EL (cell line): ENCODE measurements around the gene IL17REL.

Experiments
- DNase-seq: peaks from one replicate; pipeline ENCODE4 v3.0.0-alpha.2; 2016

The IL17REL gene

DNA sequence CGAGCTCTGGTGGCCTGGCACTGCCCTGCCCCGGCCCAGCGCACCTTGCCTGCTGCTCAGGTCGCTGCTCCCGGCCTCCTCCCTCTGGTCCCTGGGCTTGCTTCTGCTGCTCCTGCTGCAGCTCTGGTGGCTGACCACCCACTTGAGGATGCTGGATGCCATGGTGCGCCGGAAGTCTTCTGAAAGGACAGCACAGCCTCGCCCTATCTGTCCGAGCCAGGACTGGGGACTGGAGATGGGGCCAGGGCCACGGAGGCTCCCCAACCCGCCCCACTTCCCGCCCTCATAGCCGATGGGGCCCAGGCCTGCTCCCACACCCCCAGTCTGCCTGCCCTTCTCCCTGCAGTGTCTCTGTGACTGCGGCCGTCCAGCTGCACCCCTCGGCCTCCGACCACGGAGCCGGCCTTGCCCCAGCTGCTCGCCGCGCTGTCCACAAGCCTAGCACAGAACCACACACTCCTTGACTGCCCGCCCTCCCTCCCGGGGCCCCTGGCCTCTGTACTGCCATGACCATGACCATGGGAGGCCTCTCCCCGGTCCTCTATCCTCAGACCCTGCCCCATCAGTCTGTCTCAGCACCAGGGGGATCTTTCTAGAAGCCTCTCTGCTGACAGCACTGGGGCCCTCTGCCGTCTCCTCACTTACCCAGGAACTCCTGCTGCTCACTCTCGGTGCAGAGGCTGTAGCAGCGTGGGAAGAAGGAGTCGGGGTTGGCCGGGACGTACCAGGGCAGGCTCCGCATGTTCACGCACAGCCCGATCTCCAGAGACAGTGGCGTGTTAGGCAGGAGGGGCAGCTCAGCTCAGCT lies 32.9 kb upstream of the IL17REL start:
- no peak for DNase-seq

DNA sequence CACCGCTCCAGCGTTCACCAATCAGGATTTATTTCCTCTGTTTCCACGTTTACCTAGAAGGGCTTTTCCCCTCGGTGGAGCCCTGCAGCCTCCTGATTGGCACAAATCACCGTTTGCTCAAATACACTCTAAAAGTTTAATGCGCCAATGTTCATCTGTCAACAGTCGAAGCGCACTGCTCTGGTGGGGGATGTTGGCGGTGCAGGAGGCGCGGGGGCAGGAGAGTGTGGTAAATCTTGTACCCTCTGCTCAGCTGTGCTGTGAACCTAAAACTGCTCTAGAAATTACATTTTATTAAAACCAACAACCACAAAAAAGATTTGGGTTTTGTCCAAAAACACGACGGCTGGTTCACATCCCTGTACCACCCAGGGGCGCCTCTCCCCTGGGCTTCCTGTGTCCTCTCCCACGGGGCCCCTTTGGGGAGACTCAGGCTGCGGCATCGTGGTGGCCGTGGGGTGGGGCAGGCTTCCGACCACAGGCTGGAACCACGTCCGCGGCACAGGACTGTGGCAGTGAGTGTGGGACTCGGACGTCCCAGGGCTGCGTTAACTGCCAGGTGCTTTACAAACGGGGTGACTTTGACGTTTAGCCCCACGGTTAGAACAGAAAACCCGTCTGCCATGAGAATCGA lies 32.0 kb upstream of the IL17REL start:
- DNase-seq = no peak

DNA sequence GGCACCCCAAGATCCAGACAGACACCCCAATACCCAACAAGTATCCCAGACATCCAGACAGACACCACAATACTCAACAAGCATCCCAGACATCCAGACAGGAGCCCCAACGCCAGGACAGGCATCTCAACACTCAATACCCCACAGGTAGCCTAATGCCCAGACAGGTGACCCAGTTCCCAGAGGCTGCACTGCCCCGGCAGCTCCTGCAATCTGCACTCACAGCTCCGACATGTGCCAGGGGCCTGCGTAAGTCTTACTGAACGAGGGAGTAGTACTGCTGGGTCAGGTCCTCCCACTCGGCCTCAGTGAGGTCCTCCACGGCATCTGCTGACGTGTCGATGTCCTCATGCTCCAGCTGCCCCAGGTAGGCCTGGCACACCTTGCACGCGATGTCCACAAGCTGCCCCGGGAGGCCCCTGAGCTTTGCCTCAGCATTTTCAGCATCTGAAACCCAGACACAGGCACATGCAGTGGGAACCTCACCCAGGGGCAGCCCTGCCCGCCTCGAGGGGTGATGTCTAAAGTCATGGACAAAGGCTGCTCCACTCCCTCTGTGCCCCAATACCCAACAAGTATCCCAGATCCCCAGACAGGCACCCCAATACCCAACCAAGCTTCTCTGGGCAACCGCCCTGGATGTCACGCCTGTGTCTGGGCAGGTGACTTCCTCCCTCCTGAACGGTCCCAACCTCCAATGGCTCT lies 28.9 kb upstream of the IL17REL start:
- DNase-seq = no peak

DNA sequence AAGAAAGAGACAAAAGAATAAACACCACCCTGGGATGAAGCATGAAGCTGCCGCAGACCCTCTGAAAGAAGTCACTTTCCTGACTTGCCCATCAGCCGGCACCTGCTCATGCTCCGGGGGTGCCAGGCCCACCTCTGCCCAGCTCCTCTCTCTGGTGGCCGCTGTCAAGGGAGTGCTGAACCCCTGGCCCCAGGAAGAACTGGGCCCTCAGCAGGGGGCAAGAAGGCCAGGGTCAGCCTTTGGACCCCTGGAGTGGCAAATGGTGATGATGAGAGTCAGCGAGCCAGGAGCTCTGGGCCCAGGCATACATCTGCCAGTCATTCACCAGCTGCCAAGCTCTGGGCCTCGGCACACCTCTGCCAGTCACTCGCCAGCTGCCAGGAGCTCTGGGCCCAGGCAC lies 28.2 kb upstream of the IL17REL start:
- no peak for DNase-seq

DNA sequence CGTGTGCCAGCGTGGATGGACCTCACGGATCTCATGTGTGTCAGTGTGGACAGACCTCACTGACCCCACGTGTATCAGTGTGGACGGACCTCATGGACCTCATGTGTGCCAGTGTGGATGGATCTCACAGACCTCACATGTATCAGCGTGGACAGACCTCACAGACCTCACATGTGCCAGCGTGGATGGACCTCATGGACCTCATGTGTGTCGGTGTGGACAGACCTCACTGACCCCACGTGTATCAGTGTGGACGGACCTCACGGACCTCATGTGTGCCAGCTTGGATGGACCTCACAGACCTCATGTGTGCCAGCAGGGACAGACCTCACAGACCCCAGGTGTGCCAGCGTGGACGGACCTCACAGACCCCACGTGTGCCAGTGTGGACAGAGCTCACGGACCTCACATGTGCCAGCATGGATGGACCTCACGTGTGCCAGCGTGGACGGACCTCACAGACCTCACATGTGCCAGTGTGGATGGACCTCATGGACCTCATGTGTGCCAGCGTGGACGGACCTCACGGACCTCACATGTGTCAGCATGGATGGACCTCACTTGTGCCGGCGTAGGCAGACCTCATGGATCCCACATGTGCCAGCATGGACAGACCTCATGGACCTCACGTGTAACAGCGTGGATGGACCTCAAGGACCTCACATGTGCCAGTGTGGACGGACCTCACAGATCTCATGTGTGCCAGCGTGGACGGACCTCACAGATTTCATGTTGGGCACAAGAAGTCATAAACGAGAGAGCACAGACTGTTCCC lies 27.3 kb upstream of the IL17REL start:
- DNase-seq = no peak

DNA sequence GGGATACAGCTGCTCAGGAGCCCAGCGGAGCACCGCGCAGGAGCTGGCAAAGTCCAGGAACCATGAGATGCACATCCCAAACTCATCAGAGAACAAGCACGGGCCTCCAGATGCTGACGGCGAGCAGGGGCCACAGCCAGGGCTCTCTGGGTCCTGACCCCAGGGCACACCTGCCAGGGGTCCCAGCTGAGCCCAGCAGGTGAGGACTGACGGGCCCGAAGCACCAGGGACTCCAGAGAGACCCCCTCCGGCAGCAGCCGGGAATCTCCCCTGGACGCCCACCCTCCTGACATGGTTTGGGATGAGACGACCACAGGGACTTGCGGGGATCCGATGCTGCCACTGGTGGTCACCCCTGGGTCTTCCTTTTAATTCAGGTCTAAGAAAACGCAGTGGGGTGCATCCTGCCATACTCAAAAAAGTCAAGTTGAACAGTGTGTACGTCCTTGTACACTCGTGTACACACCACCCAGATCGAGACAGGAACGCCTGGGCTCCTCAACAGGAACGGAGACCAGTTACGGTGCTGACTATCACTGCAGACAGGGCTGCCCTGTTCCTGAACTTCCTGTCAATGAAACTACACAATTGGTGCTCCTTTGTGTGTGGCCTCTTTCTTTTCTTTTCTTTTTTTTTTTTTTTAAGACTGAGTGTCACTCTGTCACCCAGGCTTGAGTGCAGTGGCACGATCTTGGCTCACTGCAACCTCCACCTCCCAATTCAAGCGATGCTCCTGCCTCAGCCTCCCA lies 23.6 kb upstream of the IL17REL start:
- no peak for DNase-seq

DNA sequence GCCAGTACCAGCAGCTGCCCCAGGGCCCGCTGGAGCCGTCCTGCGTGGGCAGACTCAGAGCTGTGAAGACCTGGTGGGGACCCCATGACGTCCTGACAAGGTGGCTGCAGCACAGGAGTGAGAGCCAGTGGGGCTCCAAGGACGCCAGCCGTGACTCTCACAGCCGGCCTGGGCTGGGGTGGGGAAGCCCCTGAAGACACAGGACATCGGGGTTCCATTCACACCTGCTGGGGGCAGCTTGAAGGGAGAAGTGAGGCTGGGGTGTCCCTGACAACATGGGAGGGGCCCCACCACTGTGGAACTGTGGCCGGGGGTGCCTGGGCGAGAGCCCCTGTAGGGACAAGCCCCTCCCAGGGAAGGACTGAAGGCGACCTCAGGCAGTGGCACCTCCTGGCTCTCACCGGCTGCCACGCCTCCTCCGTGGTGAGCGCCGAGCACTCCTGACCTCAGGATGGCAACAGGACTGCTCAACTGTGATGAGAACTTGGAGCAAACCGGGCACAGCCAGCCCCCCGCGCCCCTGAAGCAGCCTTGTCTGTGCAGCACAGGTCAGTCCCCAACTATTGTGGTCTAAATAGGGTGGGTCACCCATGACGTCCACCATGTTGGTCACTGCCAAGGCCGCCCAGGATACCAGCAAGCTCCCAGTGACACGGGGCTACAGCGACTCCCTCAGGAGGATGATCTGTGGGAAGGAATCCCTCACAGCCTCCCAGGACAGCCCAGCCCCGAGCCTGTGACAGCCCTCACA lies 22.7 kb upstream of the IL17REL start:
- no peak for DNase-seq

DNA sequence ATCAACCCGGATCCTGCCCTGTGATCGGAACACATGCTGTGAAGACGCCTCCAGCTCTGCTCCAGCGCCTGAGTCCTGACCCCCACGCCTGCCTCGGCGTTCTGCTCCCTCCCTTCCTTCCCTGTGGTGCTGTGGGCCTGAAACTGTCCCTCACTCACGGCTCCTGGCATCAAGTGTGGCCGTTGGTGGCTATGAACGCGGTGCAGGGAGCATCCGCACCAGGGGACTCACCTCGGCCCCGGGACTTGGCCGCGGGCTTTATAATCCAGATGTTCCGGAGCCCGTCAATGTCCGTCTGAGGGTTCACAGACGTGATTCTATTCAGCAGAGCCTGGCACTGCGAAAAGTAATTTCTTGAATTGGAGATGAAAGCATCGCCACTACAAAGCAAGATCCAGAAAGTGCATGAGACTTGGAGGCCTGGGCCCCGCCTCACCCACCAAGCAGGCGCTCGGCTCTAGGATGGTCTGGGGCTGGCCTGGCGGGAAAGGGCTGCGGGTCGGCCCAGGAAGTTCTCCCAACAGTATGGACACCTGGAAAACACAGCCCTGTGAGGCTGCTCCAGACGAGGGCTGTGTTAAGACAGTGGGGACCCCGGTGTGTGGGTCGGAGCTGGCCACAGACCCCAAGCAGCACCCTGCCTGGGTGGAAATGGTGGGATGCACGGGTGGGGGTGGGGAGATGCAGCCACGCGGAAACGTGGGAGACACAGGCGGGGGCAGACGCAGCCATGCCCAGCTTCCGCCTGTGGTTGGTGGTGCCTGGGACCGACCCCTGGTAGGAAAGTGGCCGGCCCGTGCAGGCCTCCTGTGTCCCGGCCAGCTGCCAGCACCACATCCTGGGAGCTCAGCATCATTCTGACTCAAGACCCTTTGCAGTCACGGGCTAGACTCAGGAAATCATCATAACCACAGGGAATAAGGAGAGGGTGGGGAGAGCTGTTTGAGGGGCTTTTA lies 21.8 kb upstream of the IL17REL start:
- DNase-seq = no peak

DNA sequence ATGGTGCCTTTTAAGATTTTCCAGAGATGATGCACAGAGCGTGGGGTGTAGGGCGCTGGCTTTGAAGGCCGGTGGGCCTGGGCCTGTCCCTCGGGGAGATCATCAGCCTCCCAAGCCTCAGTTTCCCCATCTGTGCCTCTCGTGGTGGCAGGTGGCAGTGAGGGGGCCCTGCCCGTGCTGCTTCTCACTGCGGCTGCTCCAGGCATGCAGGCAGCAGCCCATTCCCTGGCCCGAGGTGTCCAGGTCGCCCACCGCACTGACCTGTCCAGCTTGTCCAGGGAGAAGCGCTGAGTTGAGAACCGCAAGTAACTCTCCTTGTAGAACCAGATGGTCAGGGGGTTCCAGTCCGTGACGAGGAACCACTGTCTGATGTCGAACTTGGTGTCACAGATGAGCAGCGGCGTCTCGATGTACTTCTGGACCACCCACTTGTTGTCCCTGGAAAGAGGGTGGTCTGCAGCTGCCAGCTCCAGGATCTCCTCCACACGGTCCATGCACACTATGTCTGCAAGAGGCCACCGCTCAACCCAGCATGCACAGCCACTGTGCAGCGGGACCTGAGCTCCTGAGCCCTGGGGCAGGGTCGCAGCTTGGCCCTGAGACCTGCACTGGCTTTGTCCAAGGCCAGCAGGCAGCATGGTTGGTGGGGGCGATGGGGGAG lies 20.5 kb upstream of the IL17REL start:
- DNase-seq = no peak

DNA sequence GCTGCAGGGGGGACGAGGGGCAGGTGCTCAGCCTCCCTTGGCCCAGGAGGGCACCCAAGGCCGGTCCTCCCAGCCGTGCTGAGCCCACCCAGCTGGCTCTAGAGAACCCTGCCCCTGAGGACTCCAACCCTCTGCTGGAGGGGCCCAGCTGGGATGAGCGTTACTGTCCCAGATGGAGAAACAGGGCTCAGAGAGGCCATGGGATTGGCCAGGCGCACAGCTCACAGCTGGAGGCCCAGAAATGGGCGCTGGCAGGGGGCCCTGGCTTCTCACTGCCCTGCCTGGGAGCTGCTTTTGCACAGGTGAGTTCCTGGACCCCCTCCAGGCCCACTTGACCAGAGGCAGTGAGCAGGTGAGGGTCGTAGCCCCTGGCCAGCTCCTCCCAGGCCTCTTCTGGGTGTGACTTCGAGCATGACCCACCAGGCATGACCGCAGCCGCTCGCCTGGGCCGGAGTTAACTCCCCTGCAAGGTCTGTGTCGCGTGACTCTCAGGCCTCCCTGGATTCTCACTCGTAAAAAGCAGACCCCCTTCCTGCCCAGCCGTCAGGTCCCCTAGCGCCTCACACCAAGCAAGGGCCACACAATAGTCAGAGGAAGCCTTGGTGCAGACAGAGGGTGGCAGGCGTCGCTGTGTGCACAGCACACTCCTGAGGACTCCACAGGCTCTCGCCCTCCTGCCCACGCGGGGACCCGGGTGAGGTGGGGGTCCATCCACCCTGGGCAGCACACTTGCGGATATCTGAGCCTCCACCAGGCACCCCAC lies 19.7 kb upstream of the IL17REL start:
- DNase-seq = no peak

DNA sequence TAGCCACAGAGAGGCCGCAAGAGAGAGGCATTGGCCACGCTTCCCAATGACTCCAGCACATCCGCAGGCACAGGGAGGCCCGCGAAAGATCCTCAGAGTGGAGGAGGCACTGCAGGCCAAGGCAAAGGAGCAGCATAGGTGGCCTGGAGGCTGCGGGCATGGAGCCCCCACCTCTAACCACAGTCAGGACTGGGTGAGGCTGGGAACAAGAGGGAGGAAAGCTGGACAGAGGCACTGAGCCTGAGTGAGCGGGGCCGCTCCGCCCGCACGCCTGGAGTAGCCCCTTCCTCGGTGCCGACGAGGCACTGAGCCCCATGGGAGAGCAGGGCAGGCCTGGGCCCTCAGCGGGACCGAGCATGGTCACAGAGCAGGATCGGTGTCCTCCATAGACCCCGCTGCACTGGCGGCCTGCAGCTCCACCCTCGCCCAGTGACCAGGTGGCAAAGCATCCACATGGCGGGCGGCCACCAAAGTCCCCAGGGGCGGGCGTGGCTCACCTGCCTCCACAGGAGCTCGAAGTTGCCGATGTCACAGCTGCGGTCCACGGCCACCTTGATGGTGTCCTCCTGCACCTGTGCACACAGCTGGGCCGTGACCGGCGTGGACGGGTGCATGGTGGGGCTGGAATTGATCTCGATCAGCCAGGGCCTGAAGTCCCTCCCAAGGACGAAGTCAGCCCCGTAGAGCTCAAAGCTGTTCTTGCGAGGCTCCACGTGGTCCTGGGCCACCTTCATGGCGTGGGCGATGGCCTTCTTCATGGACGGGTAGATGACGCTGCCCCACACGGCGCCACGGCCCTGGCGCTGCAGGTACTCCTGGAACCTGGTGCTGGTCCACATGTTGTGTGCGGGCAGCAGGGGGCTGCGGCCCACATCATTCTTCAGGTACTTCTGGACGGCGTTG lies 18.9 kb upstream of the IL17REL start:
- DNase-seq = no peak

DNA sequence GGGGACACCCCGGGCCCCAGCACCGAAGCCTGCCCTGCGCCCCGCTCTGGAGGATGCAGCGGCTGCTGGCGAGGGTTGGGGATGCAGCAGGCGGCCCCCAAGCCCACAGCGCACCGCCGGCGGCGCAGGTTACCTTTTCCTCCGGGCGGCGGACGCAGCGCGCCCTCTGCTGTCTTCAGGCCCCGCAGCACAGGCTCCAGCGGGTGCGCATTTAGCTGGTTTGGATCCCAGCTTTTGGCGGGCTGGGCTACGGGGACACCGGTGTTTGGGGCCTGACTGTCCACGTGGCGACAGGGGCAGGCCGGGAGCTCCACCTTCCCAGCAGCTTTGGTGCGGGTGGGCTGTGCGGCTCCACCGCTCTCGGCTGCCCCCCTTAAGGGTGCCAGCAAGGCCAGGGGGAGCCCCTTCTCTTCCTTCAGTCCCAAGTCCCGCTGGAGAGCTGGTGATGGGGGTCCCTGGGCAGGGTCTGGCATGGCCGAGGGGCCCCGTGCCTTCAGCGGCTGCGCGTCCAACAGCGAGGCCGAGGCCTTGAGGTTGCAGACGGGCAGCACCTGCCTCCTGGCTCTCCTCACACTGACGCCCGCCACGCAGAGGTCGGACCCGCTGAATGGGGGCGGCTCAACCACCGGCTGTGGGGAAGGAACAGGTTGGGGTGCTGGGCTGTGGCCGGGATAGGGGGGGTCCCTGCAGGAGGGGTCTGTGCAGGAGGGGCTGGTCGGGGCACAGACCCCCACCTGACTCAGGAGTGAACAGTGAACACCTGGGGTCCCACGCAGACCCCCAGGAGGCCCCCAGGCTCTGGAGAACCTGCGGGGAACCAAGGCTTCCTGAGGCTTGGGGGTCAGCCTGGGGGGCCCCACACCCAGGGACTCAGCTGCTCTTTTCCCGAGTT lies 18.0 kb upstream of the IL17REL start:
- DNase-seq = peak; percentile 56

DNA sequence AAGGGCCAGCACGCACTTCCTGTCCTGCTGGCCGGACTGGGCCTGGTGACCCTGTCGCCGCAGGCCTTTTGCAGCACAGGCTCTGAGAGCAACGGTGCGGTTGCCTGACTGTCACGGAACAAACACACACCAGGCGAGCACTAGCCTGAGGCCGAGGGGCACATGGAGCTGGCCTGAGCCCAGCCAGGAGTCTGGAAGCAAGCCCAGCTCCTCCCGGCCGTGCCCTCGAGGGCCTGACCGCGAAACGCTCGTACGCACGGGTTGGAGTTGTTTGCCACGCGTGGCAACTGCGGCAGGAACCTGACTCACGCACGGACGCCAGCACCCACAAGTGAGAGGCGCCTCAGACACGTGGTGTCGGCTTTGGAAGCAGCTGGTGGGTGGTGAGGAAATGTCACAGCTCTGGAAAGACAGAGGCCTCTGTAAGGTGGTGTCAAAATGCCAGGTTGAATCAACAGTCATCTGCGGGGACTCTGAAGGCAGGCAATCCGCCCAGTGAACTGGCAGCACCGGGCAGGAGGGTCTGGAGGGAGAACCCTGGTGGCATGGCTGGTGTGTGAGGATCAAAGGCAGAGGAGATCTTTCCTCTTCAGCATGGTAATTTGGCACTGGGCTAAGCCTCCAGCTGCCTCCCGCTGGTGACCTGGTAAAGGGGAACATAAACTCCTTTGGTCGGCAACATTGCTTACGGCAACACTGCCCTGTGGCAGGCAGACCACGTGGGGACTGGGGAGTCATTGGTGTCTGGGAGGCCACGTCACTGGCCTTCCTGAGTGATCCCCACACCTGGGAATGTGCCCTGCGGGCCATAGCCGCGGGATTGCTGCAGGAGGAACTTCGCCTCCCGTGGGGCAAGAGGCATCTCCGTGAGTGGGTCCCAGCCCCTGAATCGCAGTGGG lies 15.3 kb upstream of the IL17REL start:
- no peak for DNase-seq

DNA sequence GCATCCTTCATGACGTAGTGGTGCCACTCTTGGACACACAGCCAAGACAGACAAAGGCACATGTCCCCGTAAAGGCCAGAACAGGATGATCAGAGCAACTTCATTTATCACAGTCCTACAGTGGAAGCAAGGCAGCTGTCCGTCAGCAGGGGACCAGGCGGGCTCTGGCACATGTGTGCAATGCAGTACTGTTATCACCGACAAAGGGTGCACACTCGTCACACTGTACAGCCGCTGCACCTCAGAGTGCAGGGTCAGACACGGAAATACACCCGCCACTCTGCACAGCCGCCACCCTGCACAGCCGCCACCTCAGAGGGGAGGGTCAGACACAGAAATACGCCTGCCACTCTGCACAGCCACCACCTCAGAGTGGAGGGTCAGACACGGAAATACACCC lies 13.4 kb upstream of the IL17REL start:
- no peak for DNase-seq

DNA sequence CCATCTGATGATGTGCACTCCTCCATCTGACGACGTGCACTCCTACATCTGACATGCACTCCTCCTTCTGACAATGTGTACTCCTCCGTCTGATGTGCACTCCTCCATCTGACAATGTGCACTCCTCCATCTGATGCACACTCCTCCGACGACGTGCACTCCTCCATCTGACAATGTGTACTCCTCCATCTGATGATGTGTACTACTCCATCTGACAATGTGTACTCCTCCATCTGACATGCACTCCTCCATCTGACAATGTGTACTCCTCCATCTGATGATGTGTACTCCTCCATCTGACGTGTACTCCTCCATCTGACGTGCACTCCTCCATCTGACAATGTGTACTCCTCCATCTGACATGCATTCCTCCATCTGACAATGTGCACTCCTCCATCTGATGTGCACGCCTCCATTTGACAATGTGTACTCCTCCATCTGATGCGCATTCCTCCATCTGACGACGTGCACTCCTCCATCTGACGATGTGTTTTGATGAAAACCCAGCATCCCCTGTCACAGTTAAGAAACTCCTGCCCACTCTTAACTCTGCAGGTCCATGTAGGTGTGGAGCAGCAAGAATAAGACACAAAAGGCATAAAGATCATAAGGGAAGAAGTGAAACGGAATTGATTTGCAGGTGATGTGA lies 9.7 kb upstream of the IL17REL start:
- DNase-seq = no peak
